ENCODE results near the gene LOXL3.
"Not testable (repeated sequence)": the region's sequence is repeated elsewhere in the genome, so short reads cannot be mapped to it uniquely, and the experiment has no call there.

LOXL3 gene

GRCh38 chr2:74573747-74574562 is 20.2 kb upstream of the LOXL3 start:
- no peak for DNase-seq

GRCh38 chr2:74572178-74572925 is 18.6 kb upstream of the LOXL3 start:
- DNase-seq = no peak

GRCh38 chr2:74571058-74571457 is 17.3 kb upstream of the LOXL3 start:
- no peak for DNase-seq

GRCh38 chr2:74569686-74570085 is 15.9 kb upstream of the LOXL3 start:
- no peak for DNase-seq

GRCh38 chr2:74567881-74568280 is 14.1 kb upstream of the LOXL3 start:
- no peak for DNase-seq

- DNase-seq = no peak
Observed at GRCh38 chr2:74566754-74567085, 13.0 kb upstream of the LOXL3 start.

- no peak for DNase-seq
Observed at GRCh38 chr2:74566076-74566753, 12.5 kb upstream of the LOXL3 start.

GRCh38 chr2:74564222-74564621 is 10.5 kb upstream of the LOXL3 start:
- DNase-seq = no peak

GRCh38 chr2:74562126-74562775 is 8.5 kb upstream of the LOXL3 start:
- DNase-seq = no peak

GRCh38 chr2:74561022-74561421 is 7.3 kb upstream of the LOXL3 start:
- DNase-seq = not testable (repeated sequence)

GRCh38 chr2:74560591-74560990 is 6.8 kb upstream of the LOXL3 start:
- no peak for DNase-seq

- DNase-seq = peak; percentile 73
Observed at GRCh38 chr2:74559912-74560311, 6.2 kb upstream of the LOXL3 start.

- DNase-seq = no peak
Observed at GRCh38 chr2:74558284-74559230, 4.8 kb upstream of the LOXL3 start.

GRCh38 chr2:74556831-74557370 is 3.2 kb upstream of the LOXL3 start:
- no peak for DNase-seq

- no peak for DNase-seq
Observed at GRCh38 chr2:74556159-74556558, 2.4 kb upstream of the LOXL3 start.

GRCh38 chr2:74555610-74556103 is 1.9 kb upstream of the LOXL3 start:
- no peak for DNase-seq

- peak; percentile 62 for DNase-seq
Observed at GRCh38 chr2:74554820-74555531, 1.2 kb upstream of the LOXL3 start.

GRCh38 chr2:74552914-74553811 is 579 bp downstream of the LOXL3 start:
- DNase-seq = no peak

GRCh38 chr2:74551942-74552913 is 1.5 kb downstream of the LOXL3 start:
- DNase-seq = no peak

Data from COR-L47 (cell line).